RWPE2 (cell line): Measurements from ENCODE around the gene ZNF362.

Experiments
- ATAC-seq: fragments of 200-7000 bp; cut with Tn5 transposase; 3 replicates; pipeline ENCODE4 v1.9.1; 2021; ENCODE audit warnings: low read depth
- DNase-seq: peaks from one replicate; pipeline ENCODE4 v3.0.0-alpha.2; 2020; ENCODE audit warnings: low spot score
- H3K27ac ChIP-seq: fragments of 450-650 bp; 2 replicates; pipeline ENCODE4 v1.5.1; 2017; ENCODE audit warnings: mild to moderate bottlenecking; ENCODE audit not compliant: poor library complexity, severe bottlenecking
- H3K27me3 ChIP-seq: fragments of 250-450 bp; sonication (Bioruptor Pico); 2 replicates; pipeline ENCODE4 v1.5.1; 2021; ENCODE audit warnings: mild to moderate bottlenecking, moderate library complexity; ENCODE audit not compliant: insufficient read depth, poor library complexity, severe bottlenecking
- H3K36me3 ChIP-seq: fragments of 250-450 bp; sonication (Bioruptor Pico); 2 replicates; pipeline ENCODE4 v1.5.1; 2020; ENCODE audit warnings: low read depth, mild to moderate bottlenecking, moderate library complexity
- H3K4me1 ChIP-seq: fragments of 250-450 bp; sonication (Bioruptor Pico); 2 replicates; pipeline ENCODE4 v1.5.1; 2021; ENCODE audit warnings: mild to moderate bottlenecking, moderate library complexity; ENCODE audit not compliant: insufficient read depth, poor library complexity, severe bottlenecking
- H3K4me3 ChIP-seq: fragments of 250-450 bp; sonication (Bioruptor Pico); 2 replicates; pipeline ENCODE4 v1.5.1; 2021; ENCODE audit warnings: mild to moderate bottlenecking, moderate library complexity; ENCODE audit not compliant: severe bottlenecking
- H3K9me3 ChIP-seq: fragments of 250-450 bp; sonication (Bioruptor Pico); 2 replicates; pipeline ENCODE4 v1.5.1; 2021; ENCODE audit warnings: mild to moderate bottlenecking, moderate library complexity; ENCODE audit not compliant: severe bottlenecking
- TF ChIP-seq, protein P1 (sequence below): fragments of 450-650 bp; IDR thresholded peaks from one replicate; pipeline ENCODE4 v1.5.1; 2017; ENCODE audit warnings: mild to moderate bottlenecking, moderate library complexity; ENCODE audit not compliant: poor library complexity, severe bottlenecking

The ZNF362 gene

DNA sequence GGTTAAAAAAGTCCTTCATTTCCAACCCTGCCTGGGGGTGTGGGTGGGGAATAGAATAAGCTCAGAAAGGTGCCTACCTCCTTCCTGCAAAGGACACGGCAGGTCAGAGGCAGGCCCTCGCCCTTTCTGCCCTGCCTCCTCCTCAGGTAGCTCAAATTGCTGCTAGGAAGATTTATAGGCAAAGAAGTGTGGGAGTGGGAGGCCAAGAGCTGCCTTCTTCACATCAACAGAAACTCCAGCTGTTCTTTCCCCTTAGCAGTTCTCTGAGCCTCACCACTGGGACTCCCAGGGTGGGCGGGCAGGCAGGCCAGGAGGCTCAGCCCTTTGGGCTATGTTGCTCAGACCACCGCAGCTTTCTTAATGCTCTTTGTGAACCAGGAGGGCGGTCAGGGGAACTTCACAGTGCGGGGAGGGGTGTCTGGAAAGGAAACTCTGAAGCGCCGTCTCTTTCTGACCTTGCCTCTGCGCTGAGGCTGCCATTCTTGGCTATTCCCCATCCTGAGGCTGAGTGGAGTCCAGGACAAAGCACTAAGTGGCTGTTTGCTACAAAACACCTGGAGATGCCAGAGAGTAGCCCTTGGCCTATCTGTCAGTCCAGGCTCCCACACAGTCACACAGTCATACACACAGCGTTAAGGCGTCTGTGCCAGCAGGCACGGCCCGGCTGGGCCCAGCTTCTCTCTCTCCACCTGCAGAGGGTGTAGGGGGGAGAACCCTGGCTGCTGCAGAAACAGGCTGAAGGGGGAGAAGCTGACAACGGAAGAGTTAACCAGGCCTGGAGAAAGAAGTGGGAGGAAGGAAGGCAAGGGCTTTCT, 67.6 kb downstream of the ZNF362 start:
- peaks cover 8% of the 10 kb centered on the region for H3K4me1 ChIP-seq
- no peak for DNase-seq
- ATAC-seq = no peak
- no peak overlapping the region for H3K4me3 ChIP-seq
- no peaks in the 10 kb centered on the region for H3K27me3 ChIP-seq
- TF ChIP-seq, protein P1, sequence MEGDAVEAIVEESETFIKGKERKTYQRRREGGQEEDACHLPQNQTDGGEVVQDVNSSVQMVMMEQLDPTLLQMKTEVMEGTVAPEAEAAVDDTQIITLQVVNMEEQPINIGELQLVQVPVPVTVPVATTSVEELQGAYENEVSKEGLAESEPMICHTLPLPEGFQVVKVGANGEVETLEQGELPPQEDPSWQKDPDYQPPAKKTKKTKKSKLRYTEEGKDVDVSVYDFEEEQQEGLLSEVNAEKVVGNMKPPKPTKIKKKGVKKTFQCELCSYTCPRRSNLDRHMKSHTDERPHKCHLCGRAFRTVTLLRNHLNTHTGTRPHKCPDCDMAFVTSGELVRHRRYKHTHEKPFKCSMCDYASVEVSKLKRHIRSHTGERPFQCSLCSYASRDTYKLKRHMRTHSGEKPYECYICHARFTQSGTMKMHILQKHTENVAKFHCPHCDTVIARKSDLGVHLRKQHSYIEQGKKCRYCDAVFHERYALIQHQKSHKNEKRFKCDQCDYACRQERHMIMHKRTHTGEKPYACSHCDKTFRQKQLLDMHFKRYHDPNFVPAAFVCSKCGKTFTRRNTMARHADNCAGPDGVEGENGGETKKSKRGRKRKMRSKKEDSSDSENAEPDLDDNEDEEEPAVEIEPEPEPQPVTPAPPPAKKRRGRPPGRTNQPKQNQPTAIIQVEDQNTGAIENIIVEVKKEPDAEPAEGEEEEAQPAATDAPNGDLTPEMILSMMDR = no peak
- H3K9me3 ChIP-seq = no peaks in the 10 kb centered on the region
- no peak overlapping the region for H3K27ac ChIP-seq
- peaks cover 64% of the 10 kb centered on the region for H3K36me3 ChIP-seq

DNA sequence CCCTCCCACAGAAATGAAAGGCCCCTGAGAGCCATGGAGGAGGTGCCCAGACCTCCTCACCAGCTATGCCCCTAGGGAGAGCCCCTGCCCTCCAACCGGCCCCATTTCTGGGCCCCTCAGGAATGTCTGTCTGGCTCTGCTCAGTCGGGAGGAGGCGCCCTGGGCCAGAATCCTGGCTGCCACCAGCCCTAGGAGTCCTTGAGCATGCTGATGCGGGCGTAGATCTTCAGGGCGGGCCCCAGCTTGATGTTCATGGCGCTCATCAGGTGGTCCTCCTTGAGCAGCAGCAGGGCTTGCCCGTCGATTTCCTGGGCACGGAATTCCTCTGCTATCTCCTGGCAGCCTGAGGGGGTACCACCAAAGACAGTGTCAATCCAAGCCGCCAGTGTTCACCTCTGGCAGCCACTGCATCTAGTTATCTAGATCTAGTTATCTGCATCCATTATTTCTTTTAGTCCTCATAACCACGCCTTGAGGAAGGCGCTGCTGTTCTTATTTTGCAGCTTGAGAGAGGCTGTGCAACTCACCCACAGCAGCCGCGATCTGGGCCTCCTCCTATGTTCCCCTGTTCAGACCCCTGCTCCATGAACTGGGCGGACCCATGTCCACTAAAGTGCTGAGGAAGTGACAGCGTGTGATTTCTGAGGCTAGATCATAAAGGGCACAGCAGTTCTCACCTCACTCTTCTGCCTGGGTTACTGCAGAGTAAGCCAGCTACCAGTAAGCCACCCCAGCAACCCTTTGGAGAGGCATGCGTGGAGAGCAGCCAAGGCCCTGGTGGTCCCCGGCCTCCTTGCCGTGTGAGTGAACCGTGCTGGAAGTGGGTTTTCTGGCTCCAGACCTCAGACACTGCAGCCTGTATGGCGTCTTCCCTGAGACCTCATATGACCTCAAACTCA, 68.6 kb downstream of the ZNF362 start:
- Histone ChIP-seq H3K4me1 (peaks cover 8% of the 10 kb centered on the region), H3K9me3 (no peaks in the 10 kb centered on the region), H3K27ac (no peak overlapping the region), H3K27me3 (no peaks in the 10 kb centered on the region), H3K4me3 (no peak overlapping the region), H3K36me3 (peaks cover 75% of the 10 kb centered on the region)
- ATAC-seq = no peak
- TF ChIP-seq, protein P1 = no peak
- no peak for DNase-seq

DNA sequence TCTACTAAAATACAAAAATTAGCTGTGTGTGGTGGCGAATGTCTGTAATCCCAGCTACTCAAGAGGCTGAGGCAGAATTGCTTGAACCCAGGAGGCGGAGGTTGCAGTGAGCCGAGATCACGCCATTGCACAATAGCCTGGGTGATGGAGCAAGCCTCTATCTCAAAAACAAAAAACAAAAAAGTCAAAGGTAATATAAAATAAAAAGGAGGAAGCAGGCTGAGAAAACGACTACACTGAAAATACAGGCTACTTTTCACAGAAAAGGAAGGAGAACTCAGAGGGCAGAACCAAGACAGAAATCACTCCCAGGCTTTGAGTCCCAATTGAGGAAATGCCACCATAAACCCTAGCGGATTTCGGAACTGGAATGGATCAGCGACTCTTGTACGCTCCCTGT, 70.5 kb downstream of the ZNF362 start:
- no peaks in the 10 kb centered on the region for H3K9me3 ChIP-seq
- DNase-seq = no peak
- TF ChIP-seq, protein P1 = no peak
- H3K27me3 ChIP-seq = no peaks in the 10 kb centered on the region
- no peak for ATAC-seq
- H3K36me3 ChIP-seq = peaks cover 93% of the 10 kb centered on the region
- peaks cover 8% of the 10 kb centered on the region for H3K4me1 ChIP-seq
- peak overlapping the region; percentile 57 for H3K27ac ChIP-seq
- H3K4me3 ChIP-seq = no peak overlapping the region

DNA sequence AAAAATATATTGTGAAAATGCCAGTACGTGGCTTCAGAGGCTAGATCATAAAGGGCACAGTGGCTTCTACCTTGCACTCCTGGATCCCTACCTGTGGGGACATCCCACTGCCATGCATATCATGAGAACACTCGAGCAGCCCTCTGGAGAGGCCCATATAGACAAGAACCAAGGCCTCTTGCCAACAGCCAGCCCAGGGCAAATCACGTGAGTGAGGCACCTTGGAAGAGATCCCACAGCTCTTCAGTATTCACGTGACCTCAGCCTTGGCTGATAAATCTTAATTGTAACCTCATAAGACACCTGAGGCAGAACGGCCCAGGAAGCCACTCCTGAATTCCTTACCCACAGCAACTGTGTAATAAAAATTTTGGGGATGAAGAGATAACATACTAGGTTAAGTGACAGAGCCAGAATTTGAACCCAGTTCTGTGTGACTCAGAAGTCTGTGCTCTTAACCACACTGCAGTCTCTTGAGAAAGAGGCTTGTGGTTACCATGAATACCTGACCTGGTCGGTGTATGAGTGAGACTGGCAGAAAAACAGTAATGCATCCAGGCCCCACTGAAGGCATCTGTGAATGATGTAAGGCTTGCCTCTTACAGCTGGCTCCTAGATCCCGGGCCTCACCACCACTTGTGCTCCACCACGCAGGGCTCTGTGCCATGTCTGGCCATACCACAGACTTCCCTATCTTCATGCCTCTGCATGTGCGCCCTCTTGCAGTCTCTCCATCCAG, 71.5 kb downstream of the ZNF362 start:
- no peak for DNase-seq
- peaks cover 100% of the 10 kb centered on the region for H3K36me3 ChIP-seq

More for the DNA sequence above, 71.5 kb downstream of the ZNF362 start:
- H3K9me3 ChIP-seq = no peaks in the 10 kb centered on the region
- no peak overlapping the region for H3K4me3 ChIP-seq
- ATAC-seq = peak; percentile 82
- no peaks in the 10 kb centered on the region for H3K27me3 ChIP-seq
- H3K27ac ChIP-seq = peak overlapping the region; percentile 57
- peaks cover 8% of the 10 kb centered on the region for H3K4me1 ChIP-seq
- TF ChIP-seq, protein P1 = peak; percentile 6
